ENCODE results near the gene C19orf85.
"Not testable (repeated sequence)": the region's sequence is repeated elsewhere in the genome, so short reads cannot be mapped to it uniquely, and the experiment has no call there.

C19orf85 gene

GRCh38 chr19:55426042-55426441 lies 38.5 kb downstream of the C19orf85 start:
- DNase-seq (no peak), ATAC-seq (ENCODE audit: insufficient read depth, low read depth) (no peak)
- no peaks in the 10 kb centered on the region for H3K36me3 ChIP-seq (ENCODE audit: insufficient read depth, low read length)
- no peak overlapping the region for H3K4me2 ChIP-seq (ENCODE audit: insufficient read depth, low read length)
- no peaks in the 10 kb centered on the region for H4K20me1 ChIP-seq (ENCODE audit: insufficient read depth, low read length)
- no peaks in the 10 kb centered on the region for H3K27me3 ChIP-seq (ENCODE audit: insufficient read depth, low read length, poor library complexity)
- H3K4me3 ChIP-seq (ENCODE audit: low read depth in 1 of 2, low read length in 2 of 2) = no peak overlapping the region
- peaks cover 16% of the 10 kb centered on the region for H3K4me1 ChIP-seq (ENCODE audit: insufficient read depth, low read length)
- no peak overlapping the region for H3K9ac ChIP-seq (ENCODE audit: low read depth, low read length)
- no peaks in the 10 kb centered on the region for H3K79me2 ChIP-seq (ENCODE audit: insufficient read depth, low read length)
- H2AFZ ChIP-seq (ENCODE audit: low read depth, low read length) = no peak overlapping the region
- no peak overlapping the region for H3K27ac ChIP-seq (ENCODE audit: low read length)
- no peaks in the 10 kb centered on the region for H3K9me3 ChIP-seq (ENCODE audit: insufficient read depth, low read length, severe bottlenecking)
- no peak for TF ChIP-seq CTCF (IDR thresholded peaks at IDR 0.05; ENCODE audit: borderline replicate concordance, extremely low read depth, low read length, poor library complexity, severe bottlenecking)
- no peak for TF ChIP-seq EZH2 (IDR thresholded peaks at IDR 0.05; ENCODE audit: borderline replicate concordance, low read depth, low read length, severe bottlenecking)

GRCh38 chr19:55424518-55424917 lies 40.0 kb downstream of the C19orf85 start:
- no peak for DNase-seq
- H3K79me2 ChIP-seq (ENCODE audit: insufficient read depth, low read length) = no peaks in the 10 kb centered on the region
- no peaks in the 10 kb centered on the region for H4K20me1 ChIP-seq (ENCODE audit: insufficient read depth, low read length)
- no peaks in the 10 kb centered on the region for H3K27me3 ChIP-seq (ENCODE audit: insufficient read depth, low read length, poor library complexity)
- H3K9ac ChIP-seq (ENCODE audit: low read depth, low read length) = no peak overlapping the region
- H3K4me2 ChIP-seq (ENCODE audit: insufficient read depth, low read length) = no peak overlapping the region
- H3K4me3 ChIP-seq (ENCODE audit: low read depth in 1 of 2, low read length in 2 of 2) = no peak overlapping the region
- ATAC-seq (ENCODE audit: insufficient read depth, low read depth) = no peak
- TF ChIP-seq CTCF (IDR thresholded peaks at IDR 0.05; ENCODE audit: borderline replicate concordance, extremely low read depth, low read length, poor library complexity, severe bottlenecking) (no peak), EZH2 (IDR thresholded peaks at IDR 0.05; ENCODE audit: borderline replicate concordance, low read depth, low read length, severe bottlenecking) (no peak)
- no peak overlapping the region for H3K27ac ChIP-seq (ENCODE audit: low read length)
- H3K36me3 ChIP-seq (ENCODE audit: insufficient read depth, low read length) = no peaks in the 10 kb centered on the region
- no peak overlapping the region for H2AFZ ChIP-seq (ENCODE audit: low read depth, low read length)
- no peaks in the 10 kb centered on the region for H3K9me3 ChIP-seq (ENCODE audit: insufficient read depth, low read length, severe bottlenecking)
- peaks cover 29% of the 10 kb centered on the region for H3K4me1 ChIP-seq (ENCODE audit: insufficient read depth, low read length)

- Histone ChIP-seq H2AFZ (ENCODE audit: low read depth, low read length) (no peak overlapping the region), H3K27me3 (ENCODE audit: insufficient read depth, low read length, poor library complexity) (no peaks in the 10 kb centered on the region), H3K36me3 (ENCODE audit: insufficient read depth, low read length) (no peaks in the 10 kb centered on the region), H4K20me1 (ENCODE audit: insufficient read depth, low read length) (no peaks in the 10 kb centered on the region), H3K27ac (ENCODE audit: low read length) (no peak overlapping the region), H3K4me2 (ENCODE audit: insufficient read depth, low read length) (no peak overlapping the region), H3K9me3 (ENCODE audit: insufficient read depth, low read length, severe bottlenecking) (no peaks in the 10 kb centered on the region), H3K4me1 (ENCODE audit: insufficient read depth, low read length) (peaks cover 29% of the 10 kb centered on the region), H3K9ac (ENCODE audit: low read depth, low read length) (no peak overlapping the region), H3K4me3 (ENCODE audit: low read depth in 1 of 2, low read length in 2 of 2) (no peak overlapping the region), H3K79me2 (ENCODE audit: insufficient read depth, low read length) (no peaks in the 10 kb centered on the region)
- DNase-seq (no peak), ATAC-seq (ENCODE audit: insufficient read depth, low read depth) (no peak)
- TF ChIP-seq CTCF (IDR thresholded peaks at IDR 0.05; ENCODE audit: borderline replicate concordance, extremely low read depth, low read length, poor library complexity, severe bottlenecking) = no peak
- TF ChIP-seq EZH2 (IDR thresholded peaks at IDR 0.05; ENCODE audit: borderline replicate concordance, low read depth, low read length, severe bottlenecking) = no peak
These were observed 41.1 kb downstream of the C19orf85 start for GRCh38 chr19:55423225-55424005.

GRCh38 chr19:55421281-55421680 lies 43.3 kb downstream of the C19orf85 start:
- H3K79me2 ChIP-seq (ENCODE audit: insufficient read depth, low read length); H3K36me3 ChIP-seq (ENCODE audit: insufficient read depth, low read length); H3K9me3 ChIP-seq (ENCODE audit: insufficient read depth, low read length, severe bottlenecking); H3K4me3 ChIP-seq (ENCODE audit: low read depth in 1 of 2, low read length in 2 of 2); H3K27me3 ChIP-seq (ENCODE audit: insufficient read depth, low read length, poor library complexity); H4K20me1 ChIP-seq (ENCODE audit: insufficient read depth, low read length): not testable (repeated sequence)
- peak overlapping the region; percentile 66 for H2AFZ ChIP-seq (ENCODE audit: low read depth, low read length)
- H3K4me2 ChIP-seq (ENCODE audit: insufficient read depth, low read length) = peak overlapping the region; percentile 28
- H3K4me1 ChIP-seq (ENCODE audit: insufficient read depth, low read length) = peaks cover 29% of the 10 kb centered on the region
- DNase-seq (peak; percentile 83), ATAC-seq (ENCODE audit: insufficient read depth, low read depth) (peak; percentile 100)
- H3K27ac ChIP-seq (ENCODE audit: low read length) = peak overlapping the region; percentile 78
- peak overlapping the region; percentile 36 for H3K9ac ChIP-seq (ENCODE audit: low read depth, low read length)
